Psoas muscle (tissue), 8 donors: Measurements from ENCODE around the gene TUFT1. TPM values are rescaled to one million over a fixed set of nuclear protein-coding genes. Genes with fewer than 3 reads are reported as not detected.

Experiments used
- ATAC-seq, 4 donors: fragments of 200-7000 bp; cut with Tn5 transposase; one replicate each; pipeline ENCODE4 v1.9.1; 2020; ENCODE audit warnings: moderate library complexity in 3 of 4, mild to moderate bottlenecking in 2 of 4
- DNase-seq, 2 donors: peaks; one replicate each; pipeline ENCODE4 v3.0.0-alpha.2; 2020
- H3K27ac ChIP-seq: fragments of 200-600 bp; one replicate; pipeline ENCODE4 v1.8.0; 2022
- H3K27me3 ChIP-seq, 3 donors: fragments of 200-600 bp in 1 of 3; one replicate each; pipeline versions ENCODE4 v1.6.1 to v1.8.0; 2013 to 2022; ENCODE audit warnings: low read length in 2 of 3, mild to moderate bottlenecking in 2 of 3, moderate library complexity in 1 of 3; ENCODE audit not compliant: insufficient read depth in 3 of 3
- H3K36me3 ChIP-seq, 2 donors: fragments of 200-600 bp in 1 of 2; one replicate each; pipeline versions ENCODE4 v1.6.1 to v1.8.0; 2013 to 2022; ENCODE audit warnings: low read depth in 1 of 2, mild to moderate bottlenecking in 1 of 2, moderate library complexity in 1 of 2; ENCODE audit not compliant: insufficient read depth in 1 of 2
- H3K4me1 ChIP-seq: fragments of 200-600 bp; one replicate; pipeline ENCODE4 v1.8.0; 2022
- H3K4me3 ChIP-seq: fragments of 200-600 bp; one replicate; pipeline ENCODE4 v1.8.0; 2022; ENCODE audit warnings: mild to moderate bottlenecking
- H3K9me3 ChIP-seq: fragments of 200-600 bp; one replicate; pipeline ENCODE4 v1.8.0; 2022
- CTCF ChIP-seq: fragments of 200-600 bp; IDR thresholded peaks from one replicate; pipeline ENCODE4 v1.8.0; 2022; ENCODE audit warnings: antibody characterized with exemption
- WGBS, 3 donors: extraction: QIAGEN DNeasy Blood & Tissue Kit; methylation state at CpG; one replicate each; pipeline versions ENCODE4 v1.1.6 to v1.1.7; 2013; 5-methylcytosine and 5-hydroxymethylcytosine counted together
- intact Hi-C, 2 donors: fragments of 100-400 bp; cut with DNase I; formaldehyde crosslinking; loops; one replicate each; pipeline versions ENCODE4 v1.11.0 to v1.14.2; 2022
- polyA plus RNA-seq, 3 donors: library from polyadenylated mRNA; stranded (reverse); fragments of 200-250 nt; gene quantifications; one replicate each; pipeline ENCODE4 v1.2.3, GENCODE V29; 2013
- total RNA-seq, 4 donors: library from RNA; stranded (reverse); fragmentation: NEBNext Ultra II Directional in 2 of 4; extraction: Animal tissue kit (Norgen Biotek cat#: 25700) in 2 of 4; gene quantifications; one replicate each; pipeline versions ENCODE4 v1.2.1 to v1.2.4, GENCODE V29; 2021 to 2023
- donor health status: healthy with polysubstance abuse.
- donor health status: DM: no; HTN: no; CAD: no; lungs with moderate emphysema.
- donor health status: Bipolar disorder and iron deficiency.
- donor health status: healthy.
- donor health status: DM: yes; HTN: yes; CAD: no.
- donor health status: DM: no; HTN: no; CAD: no.
- donor health status: DM: no; HTN: no; CAD: no.
- donor health status: DM: yes; HTN: yes; CAD: no.

The TUFT1 gene
- total and polyA plus RNA-seq, 7 donors, result 0.86 to 5.3 (median 1.2) TPM

GRCh38 chr1:151494741-151495281 is 45.3 kb upstream of the TUFT1 start:
- no peak overlapping the region for H3K27ac ChIP-seq
- no peak overlapping the region for H3K4me3 ChIP-seq
- TF ChIP-seq CTCF, result no peak
- WGBS, 3 donors, result 0 to 43% (median 0%) methylated on average over 1 of the region's 1 CpG
- H3K9me3 ChIP-seq, result no peaks in the 10 kb centered on the region
- H3K27me3 ChIP-seq, result no peaks in the 10 kb centered on the region
- DNase-seq, result no peak
- H3K36me3 ChIP-seq, result no peaks in the 10 kb centered on the region
- no peaks in the 10 kb centered on the region for H3K4me1 ChIP-seq
- peak in 1 of 4 donors; percentile 40 for ATAC-seq
- intact Hi-C loops, result no loop called here

GRCh38 chr1:151495316-151495715 is 44.8 kb upstream of the TUFT1 start:
- ATAC-seq (no peak), DNase-seq (no peak)
- no peak overlapping the region for H3K27ac ChIP-seq
- intact Hi-C loops, result no loop called here
- no peaks in the 10 kb centered on the region for H3K4me1 ChIP-seq
- no peak for TF ChIP-seq CTCF
- H3K4me3 ChIP-seq, result no peak overlapping the region
- H3K27me3 ChIP-seq, result no peaks in the 10 kb centered on the region
- H3K9me3 ChIP-seq, result no peaks in the 10 kb centered on the region
- 59 to 69% (median 60%) methylated on average over 1 of the region's 1 CpG for WGBS, 3 donors
- H3K36me3 ChIP-seq, result no peaks in the 10 kb centered on the region

- Histone ChIP-seq H3K36me3 (no peaks in the 10 kb centered on the region), H3K27me3 (no peaks in the 10 kb centered on the region), H3K4me1 (no peaks in the 10 kb centered on the region), H3K4me3 (no peak overlapping the region), H3K9me3 (no peaks in the 10 kb centered on the region), H3K27ac (no peak overlapping the region)
- WGBS, 3 donors, result 83 to 96% (median 90%) methylated on average over 5 of the region's 5 CpGs
- ATAC-seq (no peak), DNase-seq (no peak)
- TF ChIP-seq CTCF, result no peak
- intact Hi-C loops, result no loop called here
These were observed 40.7 kb upstream of the TUFT1 start for GRCh38 chr1:151499365-151499764.

GRCh38 chr1:151499930-151500329 is 40.2 kb upstream of the TUFT1 start:
- TF ChIP-seq CTCF, result no peak

GRCh38 chr1:151501474-151501873 is 38.6 kb upstream of the TUFT1 start:
- DNase-seq (no peak), ATAC-seq (no peak)

More at GRCh38 chr1:151499930-151500329, 40.2 kb upstream of the TUFT1 start:
- H3K27ac ChIP-seq, result no peak overlapping the region
- H3K9me3 ChIP-seq, result no peaks in the 10 kb centered on the region
- H3K4me1 ChIP-seq, result no peaks in the 10 kb centered on the region
- no peaks in the 10 kb centered on the region for H3K36me3 ChIP-seq
- intact Hi-C loops, result no loop called here
- no peak overlapping the region for H3K4me3 ChIP-seq
- ATAC-seq (no peak), DNase-seq (no peak)
- no peaks in the 10 kb centered on the region for H3K27me3 ChIP-seq
- WGBS, 3 donors, result 83 to 94% (median 90%) methylated on average over 1 of the region's 1 CpG

More at GRCh38 chr1:151501474-151501873, 38.6 kb upstream of the TUFT1 start:
- 72 to 78% (median 72%) methylated on average over 9 to 10 of the region's 10 CpGs for WGBS, 3 donors
- no peak overlapping the region for H3K27ac ChIP-seq
- no peaks in the 10 kb centered on the region for H3K9me3 ChIP-seq
- intact Hi-C loops, result no loop called here
- no peak overlapping the region for H3K4me3 ChIP-seq
- H3K4me1 ChIP-seq, result no peaks in the 10 kb centered on the region
- no peaks in the 10 kb centered on the region for H3K27me3 ChIP-seq
- TF ChIP-seq CTCF, result no peak
- no peaks in the 10 kb centered on the region for H3K36me3 ChIP-seq
